RKO (cell line): ENCODE data around the gene CYFIP1.

Source experiments
- DNase-seq: peaks from one replicate; pipeline ENCODE4 v3.0.0-alpha.2; 2016; ENCODE audit warnings: low spot score

The CYFIP1 gene

DNA sequence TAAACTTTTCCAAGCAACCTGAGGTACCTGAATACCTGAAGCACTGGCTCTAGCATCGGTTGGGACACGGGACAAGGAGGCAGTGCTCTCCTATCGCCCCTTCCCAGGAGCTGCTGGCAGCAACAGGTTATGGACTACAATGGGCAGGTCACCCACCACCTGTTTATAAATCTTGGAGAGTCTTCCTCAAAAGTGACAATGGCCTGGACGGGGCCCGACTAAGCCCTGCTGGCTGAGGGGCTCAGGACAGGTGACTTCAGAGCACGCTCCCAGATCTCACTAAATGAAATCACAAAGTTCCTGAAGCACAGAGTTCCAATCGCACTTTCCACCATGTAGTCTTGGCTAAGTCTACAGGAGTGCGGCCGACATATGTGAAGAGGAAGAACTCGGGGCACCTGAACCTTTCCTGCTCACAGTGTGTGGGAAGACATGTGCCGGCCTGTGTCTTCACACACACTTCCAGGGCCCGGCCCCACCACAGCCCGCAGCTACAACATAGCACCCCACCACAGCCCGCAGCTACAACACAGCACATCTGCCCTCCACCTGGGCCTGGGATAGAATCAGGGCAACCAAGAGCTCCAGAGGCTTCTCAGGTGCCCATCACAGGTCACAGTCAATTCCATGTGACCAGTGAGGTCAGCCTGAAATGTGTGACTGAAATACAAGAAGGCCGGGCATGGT is 12.9 kb downstream of the CYFIP1 start:
- no peak for DNase-seq

DNA sequence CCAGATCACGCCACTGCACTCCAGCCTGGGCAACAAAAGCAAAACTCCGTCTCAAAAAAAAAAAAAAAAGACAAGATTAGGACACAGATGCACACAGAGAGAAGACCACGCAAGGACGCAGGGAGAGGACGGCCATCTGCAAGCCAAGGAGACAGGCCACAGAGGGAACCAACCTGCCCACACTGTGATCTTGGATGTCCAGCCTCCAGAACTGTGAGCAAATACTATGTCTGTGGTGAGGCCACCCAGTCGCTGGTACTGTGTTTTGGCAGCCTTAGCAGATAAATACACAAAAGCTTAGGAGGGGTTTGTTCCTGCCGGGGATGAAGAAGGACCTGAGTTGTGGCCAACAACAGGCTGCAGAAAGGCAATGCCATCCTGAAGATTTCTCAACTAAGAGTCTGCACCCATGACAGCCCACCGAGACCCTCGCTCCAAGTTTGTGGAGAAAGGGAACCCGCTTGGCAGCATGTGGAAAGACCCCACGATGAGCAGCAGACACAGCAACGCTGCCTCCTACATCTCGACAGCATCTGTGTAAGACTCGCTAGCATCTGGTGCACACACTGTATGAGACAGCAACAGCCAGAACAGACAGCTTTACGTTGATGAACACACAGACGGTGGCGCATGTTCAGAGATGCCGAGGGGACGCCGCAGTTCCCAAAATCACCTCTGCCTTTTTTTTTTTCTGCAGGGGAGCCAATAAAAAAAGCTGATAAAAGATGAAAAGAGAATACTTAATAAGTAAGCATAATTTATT is 13.7 kb downstream of the CYFIP1 start:
- DNase-seq = no peak

DNA sequence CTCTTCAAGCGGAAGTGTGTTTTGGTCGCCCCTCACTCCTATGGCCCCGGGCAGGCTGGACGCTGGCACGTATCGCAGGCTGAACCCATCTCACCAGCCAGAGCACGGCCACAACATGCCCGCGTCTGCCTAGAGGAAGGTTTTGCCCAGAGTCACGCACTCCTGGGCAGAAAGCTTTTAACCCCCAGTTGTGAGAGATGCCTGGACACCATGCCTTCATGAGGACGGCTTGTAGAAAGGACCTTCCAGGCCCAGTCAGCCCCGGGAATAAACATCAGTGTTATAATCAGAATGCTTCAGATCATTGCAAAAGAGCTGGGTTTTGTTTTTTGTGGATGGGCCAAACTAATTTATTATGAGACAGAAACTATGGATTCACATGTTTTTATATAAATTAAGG is 16.5 kb downstream of the CYFIP1 start:
- DNase-seq = no peak

DNA sequence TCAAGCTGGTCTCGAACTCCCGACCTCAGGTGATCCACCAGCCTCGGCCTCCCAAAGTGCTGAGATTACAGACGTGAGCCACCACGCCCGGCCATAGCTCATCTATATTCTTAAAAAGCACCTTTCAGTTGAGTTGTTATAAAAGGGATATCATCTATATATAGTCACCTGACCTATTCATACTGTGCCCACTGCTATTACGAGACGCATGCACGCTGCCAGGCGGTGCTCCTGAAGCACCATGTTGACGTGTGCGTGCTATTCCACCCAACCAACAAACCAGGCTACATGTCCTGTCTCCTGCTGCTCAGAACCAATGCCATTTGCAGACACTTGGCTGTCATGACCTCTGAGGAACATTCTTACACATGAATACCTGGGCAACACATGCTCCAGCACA is 17.6 kb downstream of the CYFIP1 start:
- DNase-seq = no peak

DNA sequence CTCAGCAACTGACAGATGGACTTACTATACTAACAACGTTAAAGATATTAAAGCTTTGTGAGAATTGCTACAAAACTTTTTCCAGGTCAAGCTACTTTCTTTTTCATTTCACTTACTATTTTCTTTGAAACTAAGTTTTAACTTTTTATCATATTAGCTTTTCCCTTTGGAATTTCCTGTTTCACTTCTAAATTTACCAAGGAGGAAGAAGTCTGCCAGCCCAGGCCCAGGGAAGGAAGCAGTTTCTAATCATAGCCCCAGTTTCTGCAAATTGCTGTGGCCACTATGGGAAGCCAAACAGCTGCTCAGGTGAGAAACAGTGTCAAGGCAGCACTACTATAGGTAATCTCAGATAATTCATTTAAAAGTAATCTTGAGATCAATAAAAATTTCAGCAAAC is 18.4 kb downstream of the CYFIP1 start:
- DNase-seq = no peak

DNA sequence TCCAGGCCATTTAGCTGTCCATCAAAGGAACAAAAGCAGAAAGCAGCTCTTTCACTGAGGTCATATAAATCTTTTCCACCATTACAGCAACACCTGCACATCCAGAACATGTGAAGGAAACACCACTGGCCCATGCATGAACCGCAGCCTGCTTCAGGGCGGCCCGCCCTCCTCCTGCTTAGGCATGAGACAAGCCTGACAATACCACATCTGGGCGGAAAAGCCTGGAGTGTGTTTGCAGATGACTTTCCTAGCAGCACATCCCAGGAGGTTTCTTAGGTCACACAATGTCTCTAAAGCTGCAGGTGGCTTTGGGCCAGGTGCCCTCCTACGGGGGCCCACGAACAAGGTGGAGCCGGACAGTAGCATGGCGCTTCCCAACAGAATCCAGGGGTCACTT is 19.6 kb downstream of the CYFIP1 start:
- DNase-seq = no peak

DNA sequence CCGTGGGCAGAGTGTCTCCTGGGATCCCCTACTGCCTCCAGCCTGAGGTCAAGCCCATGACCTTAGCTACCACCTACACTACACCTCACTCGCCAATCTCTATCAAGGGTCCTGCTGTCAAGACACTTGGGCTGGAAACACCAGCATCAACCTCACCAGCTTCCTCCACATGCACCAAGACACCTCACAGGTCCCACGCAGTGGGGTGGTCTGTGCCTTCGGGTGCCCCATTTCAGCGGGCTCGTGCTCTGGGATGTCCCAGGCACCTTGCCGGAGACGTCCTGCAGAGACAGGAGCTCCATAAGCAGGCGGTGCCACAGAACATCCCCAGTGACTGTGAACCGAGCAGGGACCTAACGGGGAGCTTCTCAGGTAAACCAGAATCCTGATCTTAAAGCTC is 20.0 kb downstream of the CYFIP1 start:
- DNase-seq = no peak

DNA sequence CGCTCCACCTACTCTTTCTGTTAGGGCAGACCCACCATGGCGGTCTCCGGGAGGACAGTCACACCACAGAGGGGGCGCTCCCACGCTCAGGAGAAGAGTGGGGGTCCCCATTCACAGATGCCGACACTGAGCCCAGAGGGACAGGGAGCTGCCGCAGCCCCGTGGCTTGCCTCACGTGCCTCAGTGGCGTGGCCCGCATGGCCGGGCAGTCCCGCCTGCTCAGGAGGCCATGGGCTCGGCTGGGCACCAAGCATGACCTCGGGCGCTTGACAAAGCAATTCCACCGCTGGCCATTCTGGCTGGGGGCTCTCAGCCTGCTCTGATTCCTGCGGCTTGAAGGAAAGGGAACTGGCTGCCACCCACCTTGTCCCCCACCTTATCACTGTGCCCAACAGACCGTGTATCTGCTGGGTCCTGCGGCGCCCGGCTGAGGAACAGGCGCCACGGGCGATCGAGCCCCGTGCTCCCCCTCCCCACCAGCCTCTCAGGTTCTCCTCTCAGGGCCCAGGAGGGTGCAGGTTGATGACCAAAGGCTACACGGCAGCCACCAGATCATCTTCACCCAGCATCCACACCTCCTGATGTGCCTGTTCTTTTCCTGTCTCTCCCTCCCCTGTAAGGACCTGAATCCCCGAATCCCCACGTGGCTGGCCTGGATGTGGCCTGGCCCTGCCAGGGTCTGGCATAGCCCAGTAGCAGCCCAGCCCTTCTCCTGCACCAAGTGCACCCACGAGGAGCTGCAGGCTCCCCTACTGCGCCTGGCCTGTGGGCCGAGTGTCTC is 20.7 kb downstream of the CYFIP1 start:
- no peak for DNase-seq

DNA sequence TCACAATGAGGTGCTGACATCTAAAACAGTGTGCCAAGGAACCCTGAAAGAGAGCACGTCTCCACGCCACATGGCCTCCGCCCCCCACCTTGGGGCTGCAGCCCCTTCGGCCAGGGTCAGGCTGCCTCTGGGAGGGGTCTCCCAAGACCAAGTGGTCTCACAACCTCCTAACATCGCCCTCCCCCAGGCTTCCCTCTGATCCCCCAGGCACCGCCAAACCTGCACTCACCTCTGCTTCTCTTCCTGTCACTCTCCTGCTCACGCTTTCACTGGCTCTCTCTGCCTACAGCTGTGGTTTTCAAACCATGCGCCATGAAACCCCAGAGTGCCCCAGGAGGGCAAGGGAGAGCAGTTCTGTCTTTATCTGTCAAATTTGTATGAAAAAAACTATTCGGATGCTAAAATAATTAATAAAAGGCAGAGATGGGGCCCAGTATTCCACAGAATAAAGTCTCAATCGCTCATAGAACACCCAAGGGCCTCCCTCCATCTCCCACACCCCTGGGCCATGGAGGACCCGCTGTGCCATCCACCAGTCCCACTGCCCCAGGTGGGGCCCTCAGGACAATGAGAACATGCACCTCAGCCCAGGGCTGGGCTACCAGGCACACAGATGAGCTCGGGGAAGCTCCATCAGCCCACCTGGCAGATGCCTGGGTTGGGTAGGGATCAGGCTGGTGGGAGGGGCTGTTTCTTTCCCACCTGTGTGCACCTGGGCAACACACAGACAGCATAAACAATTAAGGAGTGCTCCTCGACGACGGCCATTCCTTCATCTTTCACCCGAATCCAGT is 21.5 kb downstream of the CYFIP1 start:
- DNase-seq = no peak

DNA sequence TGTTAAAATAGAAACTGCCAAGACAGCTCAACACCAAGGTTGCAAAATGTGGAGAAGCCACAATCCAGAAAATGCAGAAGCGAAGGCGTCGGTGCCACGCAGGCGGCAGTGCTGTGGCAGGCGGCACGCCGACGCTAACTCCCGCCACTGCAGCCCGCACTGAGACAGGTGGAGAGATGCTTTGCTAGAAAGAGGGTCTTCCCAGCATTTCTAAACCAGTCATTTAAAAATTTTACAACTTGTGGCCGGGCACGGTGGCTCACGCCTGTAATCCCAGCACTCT is 23.2 kb downstream of the CYFIP1 start:
- no peak for DNase-seq

DNA sequence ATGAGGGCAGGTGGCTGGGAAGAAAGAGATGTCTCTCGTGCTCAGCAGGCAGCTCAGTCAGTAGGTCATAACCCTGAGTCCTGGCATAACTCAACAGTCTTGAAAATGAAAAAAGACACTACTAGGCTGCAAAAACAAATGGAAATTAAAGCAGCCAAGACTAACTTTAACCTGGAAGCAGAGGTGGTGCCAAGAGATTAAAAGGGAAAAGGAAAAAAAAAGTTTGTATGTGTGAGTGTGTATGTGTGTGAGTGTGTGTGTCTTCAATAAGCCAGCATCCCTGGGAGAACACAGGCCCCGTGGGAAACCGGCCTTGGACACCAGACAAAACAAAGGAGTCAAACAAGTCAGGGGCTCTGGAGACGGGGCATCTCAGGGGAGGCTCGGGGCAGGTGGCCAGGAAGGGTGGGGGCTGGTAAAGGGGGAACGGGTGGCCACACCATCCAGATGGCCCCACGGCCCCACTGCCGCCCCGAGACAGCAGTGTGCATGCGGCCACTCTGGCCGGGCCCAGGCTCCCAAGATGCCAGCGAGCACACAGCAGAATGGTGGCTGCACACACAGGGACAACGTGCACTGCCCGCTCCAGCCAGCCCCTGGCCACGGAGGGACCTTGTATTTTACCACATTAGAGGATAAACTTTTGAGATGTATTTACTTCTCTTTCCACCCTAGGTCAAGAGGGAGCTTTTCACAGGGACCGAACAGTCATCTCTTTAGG is 23.8 kb downstream of the CYFIP1 start:
- DNase-seq = no peak

DNA sequence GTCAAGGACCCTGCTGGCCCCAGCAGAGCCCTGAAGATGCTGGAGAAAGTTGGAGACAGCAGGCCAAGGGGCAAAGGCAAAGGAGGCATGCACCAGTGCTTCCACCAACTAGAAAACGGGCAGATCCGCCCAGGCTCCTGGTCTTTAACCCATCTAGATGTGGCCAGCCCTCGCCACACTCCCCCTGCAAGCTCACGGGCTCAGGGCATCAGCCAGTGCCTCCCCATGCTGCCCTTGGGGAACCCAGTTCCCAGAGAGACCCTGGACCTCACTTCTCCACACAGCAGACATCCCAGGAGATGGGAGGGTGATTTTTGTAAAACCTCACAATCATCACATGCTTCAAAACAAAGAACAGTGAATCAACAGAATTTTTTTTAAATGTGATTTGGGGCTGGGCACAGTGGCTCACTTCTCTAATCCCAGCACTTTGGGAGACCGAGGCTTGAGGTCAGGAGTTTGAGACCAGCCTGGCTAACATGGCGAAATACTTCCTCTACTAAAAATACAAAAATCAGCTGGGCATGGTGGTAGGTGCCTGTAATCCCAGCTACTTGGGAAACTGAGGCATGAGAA is 24.5 kb downstream of the CYFIP1 start:
- no peak for DNase-seq

DNA sequence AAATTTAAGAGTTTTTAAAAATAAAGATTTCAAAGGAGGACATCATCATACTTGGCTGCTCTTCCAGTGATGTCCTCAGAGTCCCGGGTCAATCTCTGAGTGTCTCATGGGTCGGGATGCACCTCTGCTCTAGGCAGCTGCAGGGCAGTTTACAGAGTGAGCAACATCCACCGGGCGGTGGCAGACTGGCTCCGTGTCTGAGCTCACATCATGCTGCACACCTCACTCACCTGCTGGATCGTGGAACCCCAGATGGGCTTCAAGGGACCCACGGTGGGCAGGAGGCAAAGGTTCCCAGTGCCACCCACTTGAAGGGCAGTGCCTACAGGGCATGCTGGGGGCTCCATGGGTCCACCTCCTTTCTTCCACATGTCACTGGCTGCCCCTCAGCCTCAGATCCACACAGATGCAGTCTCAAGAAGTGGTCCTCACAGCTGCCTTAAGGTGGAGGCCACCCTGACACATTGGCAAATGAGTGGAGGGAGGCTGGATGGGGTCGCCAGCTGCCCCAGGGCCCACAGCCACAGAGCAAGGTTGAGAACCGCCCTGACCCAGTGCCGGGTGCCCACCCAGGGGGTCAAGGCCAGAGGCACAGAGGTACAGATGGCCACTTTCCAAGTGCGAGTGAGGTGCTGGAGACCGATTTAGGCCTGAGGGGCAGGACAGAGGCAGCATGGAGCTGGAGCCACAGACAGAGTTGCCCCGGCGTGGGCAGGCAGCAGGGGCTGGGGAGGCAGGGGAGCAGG is 25.2 kb downstream of the CYFIP1 start:
- DNase-seq = no peak

DNA sequence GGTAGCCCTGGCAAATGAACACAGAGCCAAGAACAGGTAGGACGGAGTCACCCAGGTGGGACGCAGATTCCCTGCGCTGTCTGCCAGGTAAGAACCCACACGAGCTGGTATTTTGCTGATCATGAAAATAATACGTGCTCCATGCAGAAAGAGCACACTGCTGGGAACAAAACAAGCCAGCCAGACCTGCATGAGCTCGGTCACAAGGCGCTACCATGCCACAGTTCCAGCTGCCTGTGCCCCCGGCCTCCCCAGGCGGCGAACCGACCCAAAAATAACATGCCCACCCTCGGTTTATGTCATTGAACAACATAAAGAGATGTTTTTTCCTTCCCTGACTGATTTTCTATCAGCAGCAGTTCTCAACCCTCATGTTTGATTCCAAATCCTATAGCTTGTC is 25.8 kb downstream of the CYFIP1 start:
- DNase-seq = no peak

DNA sequence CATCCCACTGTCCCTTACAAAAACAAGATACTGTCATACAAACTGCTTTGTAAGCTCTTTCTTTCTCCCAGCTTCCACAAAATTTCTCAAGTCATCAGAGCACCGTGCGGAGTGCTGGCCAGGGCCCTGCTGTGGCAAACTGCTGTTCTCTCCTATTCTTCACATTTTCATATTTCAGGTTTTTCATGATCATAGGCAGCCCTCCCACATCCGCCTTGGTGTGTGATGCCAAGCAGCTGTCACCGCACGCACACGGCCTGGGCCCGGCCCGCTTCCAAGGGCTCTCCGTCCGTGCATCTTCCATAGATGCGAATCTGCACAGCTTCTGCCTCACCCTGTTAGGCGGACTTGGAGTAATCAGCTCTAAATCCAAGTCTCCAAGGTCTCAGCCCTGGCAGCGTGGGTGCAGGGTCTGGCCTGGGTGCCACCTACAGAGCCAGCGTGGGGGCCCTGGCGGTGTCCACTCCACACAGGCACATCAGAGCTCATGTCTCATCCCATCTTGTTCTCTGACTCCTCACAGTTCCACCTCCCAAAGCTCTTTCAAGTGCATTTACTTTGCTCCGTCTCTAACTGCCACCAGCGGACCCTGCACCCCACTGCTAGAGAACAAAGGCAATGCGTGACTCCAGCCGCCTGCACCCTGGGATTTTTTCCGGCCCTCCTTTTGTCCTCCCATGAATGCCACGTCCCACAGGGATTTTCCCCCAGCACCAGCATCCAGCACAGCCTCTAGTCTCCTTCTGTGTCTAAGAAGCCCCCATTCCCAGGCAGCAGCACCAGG is 27.2 kb downstream of the CYFIP1 start:
- no peak for DNase-seq

DNA sequence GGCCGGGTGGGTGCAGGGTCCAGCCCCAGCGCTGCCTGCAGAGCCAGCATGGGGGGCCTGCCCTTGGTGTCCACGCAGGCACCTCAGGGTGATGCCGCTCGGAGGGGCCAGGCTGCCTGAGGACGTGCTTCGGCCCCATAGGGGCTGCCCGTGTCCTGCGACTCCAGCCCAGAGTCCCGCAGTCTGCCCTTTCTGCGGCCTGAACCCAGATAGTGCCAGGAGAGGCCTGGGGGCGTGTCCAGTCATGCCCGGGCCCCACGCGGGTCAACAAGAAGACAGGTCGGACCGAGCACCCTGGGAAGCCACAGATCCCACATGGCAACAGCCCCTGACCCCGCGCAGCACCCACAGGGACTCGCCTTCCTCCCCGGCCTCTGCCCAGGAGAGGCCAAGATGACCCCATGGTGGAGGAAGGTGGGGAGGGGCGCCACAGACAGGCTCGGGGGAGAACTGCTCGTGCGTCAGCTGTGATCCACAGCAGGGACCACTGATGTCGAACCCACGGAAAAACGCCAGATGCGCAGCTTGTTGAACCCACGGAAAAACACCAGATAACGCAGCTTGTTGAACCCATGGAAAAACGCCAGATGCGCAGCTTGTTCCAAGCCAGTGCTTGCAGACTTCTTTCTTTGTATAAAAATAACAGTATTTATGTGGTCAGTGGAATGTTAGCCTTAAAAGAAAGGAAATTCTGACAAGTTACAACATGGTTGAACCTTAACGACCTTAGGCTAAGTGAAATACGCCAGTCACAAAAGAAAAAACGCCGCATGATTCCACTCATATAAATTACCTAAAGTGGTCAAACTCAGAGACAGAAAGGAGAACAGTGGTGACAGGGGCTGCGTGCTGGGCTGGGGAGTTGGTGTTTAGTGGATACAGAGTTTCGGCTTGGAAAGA is 28.5 kb downstream of the CYFIP1 start:
- DNase-seq = no peak

DNA sequence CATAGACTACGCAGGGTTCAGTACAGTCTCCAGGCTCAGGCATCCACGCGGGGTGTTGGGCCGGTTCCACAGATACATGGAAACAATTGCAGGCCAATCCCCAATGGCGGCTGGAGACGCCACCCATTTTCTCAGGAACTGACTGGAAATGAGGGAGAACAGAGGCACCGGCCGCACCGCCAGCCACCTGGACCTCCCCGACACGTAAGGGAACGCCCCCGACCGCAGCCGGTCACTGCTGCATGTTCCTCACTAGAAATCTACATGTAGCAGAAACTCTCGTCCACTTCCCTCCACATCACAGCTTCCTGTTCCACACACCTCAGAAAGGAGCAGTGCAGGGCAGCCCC is 29.2 kb downstream of the CYFIP1 start:
- no peak for DNase-seq

DNA sequence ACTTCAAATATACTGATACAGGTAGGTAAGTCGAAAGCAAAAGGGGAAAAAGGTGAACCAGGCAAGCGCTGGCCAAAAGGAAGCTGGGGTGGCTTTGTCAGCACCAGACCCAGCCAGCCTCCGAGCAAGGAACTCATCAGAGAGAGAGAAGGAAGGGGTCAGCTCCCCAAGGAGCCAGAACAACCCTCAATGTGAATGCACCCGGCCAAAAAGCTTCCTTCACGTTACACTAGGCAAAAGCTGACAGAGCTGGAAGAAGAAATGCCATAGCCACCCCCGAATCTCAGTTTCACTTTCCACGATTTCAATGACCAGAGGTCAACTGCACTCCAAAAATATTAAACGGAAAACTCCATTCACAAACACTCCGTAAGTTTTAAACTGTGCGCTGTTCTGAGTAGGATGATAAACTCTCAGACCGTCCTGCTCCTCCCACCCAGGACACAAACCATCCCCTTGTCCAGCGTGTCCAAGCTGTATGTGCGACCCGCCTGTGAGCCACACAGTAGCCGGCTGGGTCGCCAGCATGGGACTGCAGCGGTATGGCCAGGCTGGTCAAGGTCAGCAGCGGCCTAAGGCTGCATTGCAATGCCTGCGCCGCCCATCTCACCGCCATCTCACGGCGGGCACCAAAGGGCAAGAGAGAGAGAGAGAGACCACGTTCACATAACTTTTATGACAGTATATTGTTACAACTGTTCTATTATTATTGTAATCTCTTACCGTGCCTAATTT is 29.7 kb downstream of the CYFIP1 start:
- no peak for DNase-seq
